Ascending aorta (tissue), 2 donors: Measurements from ENCODE around the gene FHIT. TPM values are rescaled to one million over a fixed set of nuclear protein-coding genes. Genes with fewer than 3 reads are reported as not detected.

Experiments used
- DNase-seq, 2 donors: peaks; one replicate each; pipeline ENCODE4 v3.0.0-alpha.2; 2019; ENCODE audit warnings: low spot score in 2 of 2
- H3K27ac ChIP-seq, 2 donors: fragments of 200-600 bp; sonication (generic); one replicate each; pipeline ENCODE4 v1.5.1; 2016 to 2017; ENCODE audit warnings: mild to moderate bottlenecking in 1 of 2
- H3K27me3 ChIP-seq: fragments of 200-600 bp; sonication (generic); one replicate; pipeline ENCODE4 v1.5.1; 2017
- H3K36me3 ChIP-seq, 2 donors: fragments of 200-600 bp; sonication (generic); one replicate each; pipeline ENCODE4 v1.5.1; 2016
- H3K4me1 ChIP-seq, 2 donors: fragments of 200-600 bp; sonication (generic); one replicate each; pipeline ENCODE4 v1.5.1; 2016 to 2017; ENCODE audit warnings: mild to moderate bottlenecking in 1 of 2
- H3K4me3 ChIP-seq, 2 donors: fragments of 200-600 bp; sonication (generic); one replicate each; pipeline ENCODE4 v1.5.1; 2016 to 2017; ENCODE audit warnings: mild to moderate bottlenecking in 1 of 2
- H3K9me3 ChIP-seq, 2 donors: fragments of 200-600 bp; sonication (generic); one replicate each; pipeline ENCODE4 v1.5.1; 2016
- CTCF ChIP-seq, 3 experiments: fragments of 200-600 bp in 2 of 3; fragments of 450-650 bp in 1 of 3; sonication (generic) in 2 of 3; IDR thresholded peaks; one replicate each; pipeline ENCODE4 v1.5.1; 2016 to 2019; ENCODE audit warnings: antibody characterized with exemption in 3 of 3, mild to moderate bottlenecking in 1 of 3, moderate library complexity in 1 of 3
- intact Hi-C: fragments of 100-400 bp; cut with DNase I; formaldehyde crosslinking; loops from one replicate; pipeline ENCODE4 v1.15.1; 2023
- total RNA-seq: library from RNA; depleted of rRNA; stranded (reverse); fragments of >200 nt; gene quantifications from one replicate; pipeline ENCODE4 v1.1.0, GENCODE V29; 2016

The FHIT gene
- total RNA-seq, 1 donor from 2014 or later: 0.21 TPM

GRCh38 chr3:60225848-60226247 is 1025.4 kb downstream of the FHIT start:
- H3K27ac ChIP-seq: no peak overlapping the region
- DNase-seq: no peak
- intact Hi-C loops: no loop called here
- no peak for TF ChIP-seq CTCF (IDR thresholded peaks at IDR 0.05)
- no peak overlapping the region for H3K4me3 ChIP-seq
- H3K9me3 ChIP-seq: no peaks in the 10 kb centered on the region
- no peaks in the 10 kb centered on the region for H3K27me3 ChIP-seq
- no peaks in the 10 kb centered on the region for H3K4me1 ChIP-seq
- H3K36me3 ChIP-seq: no peaks in the 10 kb centered on the region

GRCh38 chr3:60220768-60221167 is 1030.5 kb downstream of the FHIT start:
- intact Hi-C loops: no loop called here
- TF ChIP-seq CTCF (IDR thresholded peaks at IDR 0.05): no peak

GRCh38 chr3:60219501-60219900 is 1031.8 kb downstream of the FHIT start:
- H3K36me3 ChIP-seq: no peaks in the 10 kb centered on the region
- no peaks in the 10 kb centered on the region for H3K9me3 ChIP-seq
- H3K27me3 ChIP-seq: no peaks in the 10 kb centered on the region
- DNase-seq: no peak
- H3K27ac ChIP-seq: no peak overlapping the region
- intact Hi-C loops: no loop called here
- no peaks in the 10 kb centered on the region for H3K4me1 ChIP-seq
- TF ChIP-seq CTCF (IDR thresholded peaks at IDR 0.05): no peak
- no peak overlapping the region for H3K4me3 ChIP-seq

More at GRCh38 chr3:60220768-60221167, 1030.5 kb downstream of the FHIT start:
- no peaks in the 10 kb centered on the region for H3K36me3 ChIP-seq
- no peaks in the 10 kb centered on the region for H3K27me3 ChIP-seq
- no peak overlapping the region for H3K27ac ChIP-seq
- H3K4me1 ChIP-seq: no peaks in the 10 kb centered on the region
- H3K9me3 ChIP-seq: no peaks in the 10 kb centered on the region
- DNase-seq: no peak
- no peak overlapping the region for H3K4me3 ChIP-seq

- no peaks in the 10 kb centered on the region for H3K36me3 ChIP-seq
- H3K4me3 ChIP-seq: no peak overlapping the region
- intact Hi-C loops: no loop called here
- no peak for DNase-seq
- H3K27ac ChIP-seq: no peak overlapping the region
- H3K27me3 ChIP-seq: no peaks in the 10 kb centered on the region
- H3K4me1 ChIP-seq: no peaks in the 10 kb centered on the region
- H3K9me3 ChIP-seq: no peaks in the 10 kb centered on the region
- no peak for TF ChIP-seq CTCF (IDR thresholded peaks at IDR 0.05)
These were observed 1033.9 kb downstream of the FHIT start for GRCh38 chr3:60217156-60217911.

- Histone ChIP-seq H3K9me3 (no peaks in the 10 kb centered on the region), H3K27ac (no peak overlapping the region), H3K27me3 (no peaks in the 10 kb centered on the region), H3K36me3 (no peaks in the 10 kb centered on the region), H3K4me1 (no peaks in the 10 kb centered on the region), H3K4me3 (no peak overlapping the region)
- DNase-seq: no peak
- intact Hi-C loops: no loop called here
- TF ChIP-seq CTCF (IDR thresholded peaks at IDR 0.05): no peak
These were observed 1034.7 kb downstream of the FHIT start for GRCh38 chr3:60216462-60217075.
